Measurements from ENCODE around the gene CLPTM1L. TPM values are rescaled to one million over a fixed set of nuclear protein-coding genes. Genes with fewer than 3 reads are reported as not detected.
A peak's percentile ranks its signal among the peaks of the same experiment; 100 is the strongest.

Gene CLPTM1L
- total and polyA plus RNA-seq, 9 of the 15 experiments (the other 6 are each of a cell fraction or from before 2014, with no cell fraction given) = 3.5 to 217 (median 177) TPM

DNA sequence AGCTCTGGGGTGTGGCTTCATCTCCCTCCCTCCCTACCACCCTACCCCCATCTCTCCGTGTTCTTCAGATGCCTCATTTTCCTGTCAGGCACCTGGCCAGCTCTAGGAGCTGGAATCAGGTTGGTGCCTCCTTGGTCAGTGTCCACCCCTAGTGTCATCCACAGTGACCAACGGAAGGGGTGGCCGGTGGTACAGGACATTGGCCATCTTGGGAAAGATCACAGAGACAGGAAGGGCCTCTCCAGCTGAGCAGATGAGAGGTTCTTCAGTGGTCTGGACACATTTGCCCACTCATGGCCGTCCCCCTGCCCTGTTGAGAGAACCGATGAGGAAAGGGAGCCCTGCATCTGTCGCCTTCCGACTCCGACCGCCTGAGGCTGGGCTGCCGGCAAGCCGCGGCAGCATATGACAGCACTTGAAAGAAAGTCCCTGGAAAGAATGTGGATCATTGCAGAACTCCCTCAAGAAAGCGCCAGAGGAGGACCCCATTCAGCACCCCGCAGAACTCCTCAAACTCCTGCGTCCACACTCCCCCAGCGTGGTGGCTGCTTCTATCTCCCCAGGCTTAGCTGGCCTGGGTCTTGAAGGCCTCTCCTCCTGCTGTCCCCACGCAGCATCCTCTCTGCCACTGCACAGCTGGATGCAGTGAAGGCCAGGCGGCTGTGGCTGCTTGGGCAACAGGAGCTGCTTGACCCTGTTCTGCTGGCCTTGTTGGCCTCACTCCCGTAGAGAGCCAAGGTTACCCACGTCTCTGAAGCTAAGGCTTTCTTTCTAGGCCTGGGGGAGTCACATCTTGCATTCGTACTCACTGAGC, 1.9 kb upstream of the CLPTM1L start:
- intact Hi-C loops (cut with micrococcal nuclease) (no loop called here), in situ Hi-C loops (cut with MboI) (no loop called here)
- H3K9ac ChIP-seq (ENCODE audit: insufficient read depth in 1 of 2, low read depth in 2 of 2, low read length in 2 of 2) = peak overlapping the region in 1 of 2 experiments; percentile 99; a peak in 2 of 4 replicates
- ChIA-PET CTCF (ENCODE audit: low intra/inter-chr PET ratio) (no interaction called here), POLR2A (interaction anchor here (0.6 to 1.0 kb wide), 3 partner anchors 9 to 247 kb away, joined by 3 to 4 read pairs (median 3); no protein-coding TSS in a partner anchor)
- no peak for DNase-seq (ENCODE audit: extremely low read depth in 1 of 4, low spot score in 3 of 4)
- peak overlapping the region; percentile 97 for H3K4me2 ChIP-seq (ENCODE audit: insufficient read depth, low read length)
- peaks cover 15 to 34% of the 10 kb centered on the region in 2 experiments; a peak in 4 of 5 replicates for H3K4me1 ChIP-seq (replicated peaks in 1 of 2; ENCODE audit: control insufficient read depth in 2 of 2, insufficient read depth in 2 of 2, low read length in 2 of 2)
- no peak for TF ChIP-seq CBX1 (IDR thresholded peaks at IDR 0.05; ENCODE audit: low read depth)
- TF ChIP-seq, protein P1, sequence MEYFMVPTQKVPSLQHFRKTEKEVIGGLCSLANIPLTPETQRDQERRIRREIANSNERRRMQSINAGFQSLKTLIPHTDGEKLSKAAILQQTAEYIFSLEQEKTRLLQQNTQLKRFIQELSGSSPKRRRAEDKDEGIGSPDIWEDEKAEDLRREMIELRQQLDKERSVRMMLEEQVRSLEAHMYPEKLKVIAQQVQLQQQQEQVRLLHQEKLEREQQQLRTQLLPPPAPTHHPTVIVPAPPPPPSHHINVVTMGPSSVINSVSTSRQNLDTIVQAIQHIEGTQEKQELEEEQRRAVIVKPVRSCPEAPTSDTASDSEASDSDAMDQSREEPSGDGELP (CRISPR knock-in tag; IDR thresholded peaks at IDR 0.05; ENCODE audit: borderline replicate concordance) = 0 out of 2 replicates have a peak, but pooled peaks have one; percentile 11
- no peaks in the 10 kb centered on the region for H4K20me1 ChIP-seq (replicated peaks; ENCODE audit: control insufficient read depth, insufficient read depth, low read length)
- BruUV-seq (replicated peaks) = no TSS peak
- 83% methylated on average over 19 of the region's 21 CpGs for WGBS (ENCODE audit: insufficient coverage, low coverage, missing lambda C conversion rate)
- H3K27me3 ChIP-seq (ENCODE audit: control insufficient read depth in 2 of 2, insufficient read depth in 2 of 2, low read length in 2 of 2) = peaks cover 0 to 9% of the 10 kb centered on the region in 2 experiments; a peak in 1 of 5 replicates
- FAIRE-seq = no peak
- no peak for ATAC-seq
- H3K4me3 ChIP-seq = peak overlapping the region; percentile 99; the same call in 1 of the 2 replicates
- H2AFZ ChIP-seq (ENCODE audit: low read depth, low read length) = no peak overlapping the region
- H3K36me3 ChIP-seq (ENCODE audit: control insufficient read depth, insufficient read depth, low read length) = peaks cover 24% of the 10 kb centered on the region
- H3K9me3 ChIP-seq (replicated peaks; ENCODE audit: control insufficient read depth, insufficient read depth, low read depth, low read length) = no peaks in the 10 kb centered on the region
- H3K79me2 ChIP-seq (ENCODE audit: control insufficient read depth, insufficient read depth, low read length) = peaks cover 38% of the 10 kb centered on the region
- H3K27ac ChIP-seq (ENCODE audit: extremely low read depth, low read depth, low read length) = no peak overlapping the region
- no peaks in the 10 kb centered on the region for H3K9me1 ChIP-seq (ENCODE audit: control insufficient read depth, insufficient read depth, low read length)

Measured in K562 (cell line).